NCI-H1092 treated with DMSO at 0.1 percent for 48 hours (cell line): ENCODE measurements around the gene TMEM132D.

Source experiments
- DNase-seq: peaks from one replicate; lab custom pipeline; 2025; lab: John Stamatoyannopoulos, UW

Gene TMEM132D

DNA sequence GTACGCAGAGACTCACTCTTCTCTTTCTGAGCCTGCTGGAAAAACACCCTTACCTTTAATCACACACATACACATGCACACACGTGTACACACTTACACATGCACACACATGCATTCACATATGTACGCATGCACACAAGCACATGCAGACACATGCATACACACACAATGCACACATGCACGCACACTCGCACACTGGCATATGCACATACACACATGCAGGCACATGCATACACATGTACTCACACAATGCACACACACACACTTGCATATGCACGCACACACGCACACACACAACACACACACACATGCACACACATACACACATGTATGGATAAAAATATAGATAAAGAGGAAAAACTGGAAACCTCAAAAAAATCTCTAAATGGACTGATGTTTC, 801.6 kb downstream of the TMEM132D start:
- no peak for DNase-seq

- no peak for DNase-seq
Observed at GRCh38 chr12:129101816-129102215, 802.0 kb downstream of the TMEM132D start.

- DNase-seq, result peak; percentile 15
Observed at GRCh38 chr12:129101404-129101803, 802.4 kb downstream of the TMEM132D start.

DNA sequence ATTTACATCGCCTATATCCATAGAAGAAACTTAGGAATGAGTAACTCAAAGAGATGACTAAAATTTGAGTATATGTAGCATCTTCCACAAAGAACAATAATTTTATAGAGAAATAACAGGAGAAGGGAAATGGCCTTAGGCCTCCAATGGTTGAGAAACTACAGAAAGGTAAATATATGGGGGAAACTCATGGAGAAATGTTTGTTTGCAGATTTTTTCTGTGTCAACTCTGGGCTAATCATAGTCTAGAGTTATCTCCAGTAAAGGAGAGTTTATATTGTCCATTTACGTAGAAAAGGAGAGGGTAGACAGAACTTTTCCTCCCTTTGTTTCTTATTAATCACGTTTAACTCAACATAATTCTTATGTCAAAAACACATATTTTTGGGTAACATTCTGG, 806.4 kb downstream of the TMEM132D start:
- DNase-seq, result no peak

DNA sequence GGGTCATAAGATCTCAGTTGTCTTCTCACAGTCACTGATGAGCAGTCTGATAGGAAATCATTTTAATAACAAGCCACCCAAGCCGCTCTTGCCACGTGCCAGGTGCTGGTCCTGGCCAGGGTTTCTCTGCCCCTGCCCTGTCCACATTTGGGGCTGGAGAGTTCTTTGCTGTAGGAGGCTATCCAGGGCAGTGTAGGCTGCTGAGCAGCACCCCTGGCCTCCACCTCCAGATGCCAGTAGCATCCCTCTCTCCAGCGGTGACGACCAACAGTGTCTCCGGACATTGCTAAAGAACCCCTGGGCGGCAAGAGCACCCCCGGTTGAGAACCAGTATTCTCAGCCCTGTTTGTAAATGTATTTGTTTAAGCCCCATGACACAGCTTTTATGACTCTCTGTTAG, 806.9 kb downstream of the TMEM132D start:
- no peak for DNase-seq

- no peak for DNase-seq
Observed at GRCh38 chr12:129096184-129096583, 807.6 kb downstream of the TMEM132D start.

- DNase-seq, result no peak
Observed at GRCh38 chr12:129089576-129089975, 814.2 kb downstream of the TMEM132D start.

DNA sequence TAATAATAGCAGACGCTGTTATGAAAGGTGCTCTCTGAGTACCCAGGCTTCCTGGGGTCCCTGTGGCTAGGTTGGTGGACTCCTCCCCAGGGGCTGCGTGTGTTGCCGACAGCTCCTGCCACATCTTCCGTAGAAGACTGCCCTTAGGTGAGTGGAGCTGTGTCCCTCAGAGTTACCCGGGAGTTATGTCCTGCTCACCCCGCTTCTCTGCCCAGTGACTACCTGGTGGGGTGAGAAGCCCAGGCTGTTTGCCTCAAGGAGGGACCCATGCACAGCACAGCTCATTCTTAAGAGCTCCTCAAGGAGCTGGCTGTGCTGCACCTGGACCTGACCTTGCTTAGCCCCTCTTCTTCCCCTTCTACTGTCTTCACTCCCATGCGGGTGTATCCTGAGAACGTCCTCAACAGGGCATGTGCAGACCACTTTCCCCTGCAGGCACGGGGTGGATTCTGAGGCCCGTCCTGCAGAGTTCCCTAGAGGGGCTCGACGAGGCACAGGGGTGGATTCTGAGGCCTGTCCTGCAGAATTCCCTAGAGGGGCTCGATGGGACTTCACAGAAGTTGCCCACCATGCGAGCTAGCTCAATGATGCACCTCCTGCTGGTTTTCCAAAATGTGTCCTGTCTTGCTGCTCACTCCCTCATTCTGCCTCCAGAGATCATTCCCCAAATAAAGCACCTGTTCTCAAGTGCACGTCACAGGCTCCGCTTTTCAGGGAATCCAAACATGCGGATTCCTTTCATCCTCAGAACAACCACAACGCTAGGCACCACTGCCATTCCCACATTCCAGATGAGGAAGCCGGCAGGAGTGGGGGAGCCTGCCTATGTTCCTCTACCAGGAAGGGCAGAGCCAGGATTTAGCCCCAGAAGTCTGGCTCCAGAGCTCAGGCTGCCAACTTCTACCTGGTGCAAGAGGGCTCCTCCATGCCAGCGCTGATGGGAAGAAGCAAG, 818.7 kb downstream of the TMEM132D start:
- no peak for DNase-seq

GRCh38 chr12:129083121-129083840, 820.5 kb downstream of the TMEM132D start:
- no peak for DNase-seq

- DNase-seq, result no peak
Observed at GRCh38 chr12:129082441-129082840, 821.4 kb downstream of the TMEM132D start.

- no peak for DNase-seq
Observed at GRCh38 chr12:129081755-129082250, 822.0 kb downstream of the TMEM132D start.

GRCh38 chr12:129080821-129081220, 823.0 kb downstream of the TMEM132D start:
- no peak for DNase-seq

DNA sequence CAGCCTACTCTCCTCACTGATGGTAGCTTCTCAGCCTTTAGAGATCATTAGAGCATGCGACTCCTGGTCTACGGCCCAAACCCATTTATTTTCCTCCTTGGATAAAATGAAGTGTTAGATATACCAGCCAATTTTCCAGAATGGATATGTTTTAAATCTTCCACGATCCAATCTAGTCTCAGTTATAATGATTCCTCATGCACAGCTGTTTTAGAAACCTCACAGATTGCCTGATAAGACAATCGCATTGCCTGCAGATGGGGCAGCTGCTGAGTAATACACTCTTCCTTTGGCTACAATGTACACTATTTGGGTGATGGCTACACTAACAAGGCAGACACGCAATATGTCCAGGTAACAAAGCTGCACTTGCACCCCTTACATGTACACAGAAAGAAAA, 823.4 kb downstream of the TMEM132D start:
- DNase-seq, result no peak

- DNase-seq, result no peak
Observed at GRCh38 chr12:129079719-129080118, 824.1 kb downstream of the TMEM132D start.

GRCh38 chr12:129076441-129077320, 827.1 kb downstream of the TMEM132D start:
- peak; percentile 21 for DNase-seq

- no peak for DNase-seq
Observed at GRCh38 chr12:129075460-129076208, 828.2 kb downstream of the TMEM132D start.

GRCh38 chr12:129074379-129074778, 829.4 kb downstream of the TMEM132D start:
- no peak for DNase-seq

- no peak for DNase-seq
Observed at GRCh38 chr12:129073157-129073915, 830.5 kb downstream of the TMEM132D start.

GRCh38 chr12:129071362-129071761, 832.5 kb downstream of the TMEM132D start:
- DNase-seq, result no peak

- no peak for DNase-seq
Observed at GRCh38 chr12:129069886-129070285, 833.9 kb downstream of the TMEM132D start.
